ENCODE measurements around the gene MPC2.

DNA sequence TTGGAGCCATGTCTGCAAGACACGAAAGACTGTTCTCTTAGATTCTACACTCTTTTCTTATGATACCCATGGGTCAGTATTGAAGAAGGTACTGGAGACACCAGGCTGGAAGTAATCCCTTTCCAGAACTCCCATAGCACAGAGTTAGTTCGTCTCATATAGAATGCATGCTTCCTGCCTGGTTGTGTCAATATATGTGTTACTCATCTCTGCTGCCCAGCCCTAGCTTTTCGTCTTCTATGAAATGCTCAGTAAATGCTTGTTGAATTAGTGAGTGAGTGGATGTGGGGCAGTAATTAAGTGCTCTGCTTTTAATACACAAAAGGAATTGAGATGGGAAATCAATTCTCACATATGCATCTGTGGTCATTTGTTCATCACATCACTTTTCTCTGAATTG, 55.1 kb downstream of the MPC2 start:
- TF ChIP-seq, protein P1, sequence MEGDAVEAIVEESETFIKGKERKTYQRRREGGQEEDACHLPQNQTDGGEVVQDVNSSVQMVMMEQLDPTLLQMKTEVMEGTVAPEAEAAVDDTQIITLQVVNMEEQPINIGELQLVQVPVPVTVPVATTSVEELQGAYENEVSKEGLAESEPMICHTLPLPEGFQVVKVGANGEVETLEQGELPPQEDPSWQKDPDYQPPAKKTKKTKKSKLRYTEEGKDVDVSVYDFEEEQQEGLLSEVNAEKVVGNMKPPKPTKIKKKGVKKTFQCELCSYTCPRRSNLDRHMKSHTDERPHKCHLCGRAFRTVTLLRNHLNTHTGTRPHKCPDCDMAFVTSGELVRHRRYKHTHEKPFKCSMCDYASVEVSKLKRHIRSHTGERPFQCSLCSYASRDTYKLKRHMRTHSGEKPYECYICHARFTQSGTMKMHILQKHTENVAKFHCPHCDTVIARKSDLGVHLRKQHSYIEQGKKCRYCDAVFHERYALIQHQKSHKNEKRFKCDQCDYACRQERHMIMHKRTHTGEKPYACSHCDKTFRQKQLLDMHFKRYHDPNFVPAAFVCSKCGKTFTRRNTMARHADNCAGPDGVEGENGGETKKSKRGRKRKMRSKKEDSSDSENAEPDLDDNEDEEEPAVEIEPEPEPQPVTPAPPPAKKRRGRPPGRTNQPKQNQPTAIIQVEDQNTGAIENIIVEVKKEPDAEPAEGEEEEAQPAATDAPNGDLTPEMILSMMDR (IDR thresholded peaks at IDR 0.05) = no peak
- no peak for TF ChIP-seq POLR2A (IDR thresholded peaks at IDR 0.05)

All from vagina (tissue), 2 donors.